HEK293 (cell line): ENCODE data around the gene DZIP1.
"Not testable (repeated sequence)": the region's sequence is repeated elsewhere in the genome, so short reads cannot be mapped to it uniquely, and the experiment has no call there.

Experiments used
- CTCF ChIA-PET: fragments of 350-600 bp; formaldehyde crosslinking; extraction: SDS; loops from one replicate; lab custom pipeline; 2021; ENCODE audit warnings: antibody characterized with exemption; lab: Yijun Ruan, JAX
- POLR2A ChIA-PET: fragments of 300-600 bp; formaldehyde crosslinking; extraction: SDS; loops from one replicate; lab custom pipeline; 2020; ENCODE audit warnings: antibody characterized with exemption, inconsistent platforms; lab: Yijun Ruan, JAX
- H3K27ac ChIP-seq: fragments of 200-500 bp; sonication (Bioruptor generic); 2 replicates; pipeline ENCODE4 v1.5.1; 2014; ENCODE audit warnings: low read depth, low read length, control low read depth, inconsistent platforms; ENCODE audit errors: extremely low read depth
- H3K36me3 ChIP-seq, 2 experiments: fragments of 200-500 bp in 1 of 2; sonication (Bioruptor generic) in 1 of 2; 1 replicate in 1 of 2; 2 replicates in 1 of 2; pipeline ENCODE4 v1.5.1; 2014 to 2017; ENCODE audit warnings: inconsistent platforms in 2 of 2, low read length in 2 of 2; ENCODE audit not compliant: control insufficient read depth in 2 of 2, insufficient read depth in 1 of 2
- H3K4me1 ChIP-seq: fragments of 200-500 bp; sonication (Bioruptor generic); 2 replicates; pipeline ENCODE4 v1.5.1; 2014; ENCODE audit warnings: mild to moderate bottlenecking, low read length, inconsistent platforms; ENCODE audit not compliant: control insufficient read depth, insufficient read depth
- H3K4me3 ChIP-seq: 2 replicates; pipeline ENCODE4 v1.5.1; 2011; ENCODE audit warnings: low read depth, mild to moderate bottlenecking, control low read depth, low read length, moderate library complexity
- H3K9me3 ChIP-seq: fragments of 200-500 bp; sonication (Bioruptor generic); 2 replicates; pipeline ENCODE4 v1.5.1; 2014; ENCODE audit warnings: low read depth, low read length, inconsistent platforms; ENCODE audit not compliant: control insufficient read depth, insufficient read depth
- EGR2 ChIP-seq: fragments of 450-650 bp; formaldehyde crosslinking; IDR thresholded peaks from 2 replicates; pipeline ENCODE4 v1.5.1; 2016; ENCODE audit warnings: low read depth, missing biosample characterization, missing genetic modification characterization
- WT1 ChIP-seq: fragments of 450-650 bp; formaldehyde crosslinking; IDR thresholded peaks from 2 replicates; pipeline ENCODE4 v1.5.1; 2016; ENCODE audit warnings: missing biosample characterization, missing genetic modification characterization
- ZBTB17 ChIP-seq: fragments of 450-650 bp; formaldehyde crosslinking; IDR thresholded peaks from 2 replicates; pipeline ENCODE4 v1.5.1; 2016; ENCODE audit warnings: missing biosample characterization, missing genetic modification characterization
- ZNF132 ChIP-seq: fragments of 450-650 bp; formaldehyde crosslinking; IDR thresholded peaks from 2 replicates; pipeline ENCODE4 v1.5.1; 2017; ENCODE audit warnings: missing biosample characterization, missing genetic modification characterization, borderline replicate concordance
- ZNF157 ChIP-seq: fragments of 450-650 bp; formaldehyde crosslinking; IDR thresholded peaks from 2 replicates; pipeline ENCODE4 v1.5.1; 2016; ENCODE audit warnings: missing biosample characterization, missing genetic modification characterization
- ZNF324 ChIP-seq: fragments of 450-650 bp; formaldehyde crosslinking; IDR thresholded peaks from 2 replicates; pipeline ENCODE4 v1.5.1; 2016; ENCODE audit warnings: missing biosample characterization, missing genetic modification characterization
- ZNF37A ChIP-seq: fragments of 450-650 bp; IDR thresholded peaks from 2 replicates; pipeline ENCODE4 v1.5.1; 2018; ENCODE audit warnings: missing biosample characterization, missing genetic modification characterization
- ZNF394 ChIP-seq: fragments of 450-650 bp; formaldehyde crosslinking; IDR thresholded peaks from 2 replicates; pipeline ENCODE4 v1.5.1; 2016; ENCODE audit warnings: missing biosample characterization, missing genetic modification characterization, mild to moderate bottlenecking, moderate library complexity, borderline replicate concordance
- ZNF404 ChIP-seq: fragments of 450-650 bp; formaldehyde crosslinking; IDR thresholded peaks from 2 replicates; pipeline ENCODE4 v1.5.1; 2017; ENCODE audit warnings: missing biosample characterization, missing genetic modification characterization
- ZNF585B ChIP-seq: fragments of 450-650 bp; formaldehyde crosslinking; IDR thresholded peaks from 2 replicates; pipeline ENCODE4 v1.5.1; 2016; ENCODE audit warnings: missing biosample characterization, missing genetic modification characterization
- ZNF600 ChIP-seq: fragments of 450-650 bp; formaldehyde crosslinking; IDR thresholded peaks from 2 replicates; pipeline ENCODE4 v1.5.1; 2016; ENCODE audit warnings: missing biosample characterization, missing genetic modification characterization
- ZNF776 ChIP-seq: fragments of 450-650 bp; formaldehyde crosslinking; IDR thresholded peaks from 2 replicates; pipeline ENCODE4 v1.5.0; 2017; ENCODE audit warnings: missing biosample characterization, missing genetic modification characterization, borderline replicate concordance
- TF ChIP-seq, protein P1 (sequence below): fragments of 450-650 bp; formaldehyde crosslinking; conservative IDR thresholded peaks from 2 replicates; pipeline ENCODE4 v1.5.1; 2016; ENCODE audit warnings: low read depth, missing biosample characterization, missing genetic modification characterization
- TF ChIP-seq, protein P2 (sequence below): fragments of 450-650 bp; formaldehyde crosslinking; IDR thresholded peaks from 2 replicates; pipeline ENCODE4 v1.5.1; 2017; ENCODE audit warnings: missing biosample characterization, missing genetic modification characterization
- TF ChIP-seq, protein P3 (sequence below): fragments of 450-650 bp; formaldehyde crosslinking; IDR thresholded peaks from 2 replicates; pipeline ENCODE4 v1.5.1; 2016; ENCODE audit warnings: missing biosample characterization, missing genetic modification characterization
- TF ChIP-seq, protein P4 (sequence below): fragments of 450-650 bp; formaldehyde crosslinking; IDR thresholded peaks from 2 replicates; pipeline ENCODE4 v1.5.1; 2016; ENCODE audit warnings: missing biosample characterization, missing genetic modification characterization

Gene DZIP1

DNA sequence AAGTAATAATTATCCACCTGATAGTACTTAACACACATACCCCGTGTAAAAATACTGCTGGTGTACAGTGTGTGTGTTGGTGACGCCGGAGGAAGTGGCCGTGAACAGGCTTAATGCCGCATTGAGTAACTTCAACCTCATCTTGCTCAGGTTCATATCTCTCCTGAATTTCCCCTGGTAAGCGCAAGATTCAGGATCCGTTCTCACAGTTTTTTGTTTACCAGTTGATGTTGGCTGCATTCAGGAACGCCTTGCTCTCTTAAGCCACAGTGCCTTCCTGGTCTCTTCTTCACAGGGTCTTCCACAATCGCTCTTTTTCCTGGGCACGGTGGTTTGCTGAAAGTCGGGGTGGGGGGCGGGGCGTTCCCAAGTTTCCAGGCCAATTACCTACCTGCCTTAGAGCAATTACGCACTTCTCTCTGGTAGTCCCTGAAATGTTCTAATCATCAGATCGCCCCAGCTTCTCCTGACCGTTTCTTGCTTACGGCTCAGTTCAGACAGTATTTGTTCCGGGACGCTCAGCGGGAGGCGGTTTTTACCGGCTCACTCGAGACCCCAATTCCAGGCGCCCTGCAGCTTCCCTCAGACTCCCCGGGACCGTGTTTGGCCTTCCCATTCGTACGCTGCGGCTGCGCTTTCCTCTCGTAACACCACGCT lies 31.7 kb upstream of the DZIP1 start (continued):
- TF ChIP-seq, protein P1, sequence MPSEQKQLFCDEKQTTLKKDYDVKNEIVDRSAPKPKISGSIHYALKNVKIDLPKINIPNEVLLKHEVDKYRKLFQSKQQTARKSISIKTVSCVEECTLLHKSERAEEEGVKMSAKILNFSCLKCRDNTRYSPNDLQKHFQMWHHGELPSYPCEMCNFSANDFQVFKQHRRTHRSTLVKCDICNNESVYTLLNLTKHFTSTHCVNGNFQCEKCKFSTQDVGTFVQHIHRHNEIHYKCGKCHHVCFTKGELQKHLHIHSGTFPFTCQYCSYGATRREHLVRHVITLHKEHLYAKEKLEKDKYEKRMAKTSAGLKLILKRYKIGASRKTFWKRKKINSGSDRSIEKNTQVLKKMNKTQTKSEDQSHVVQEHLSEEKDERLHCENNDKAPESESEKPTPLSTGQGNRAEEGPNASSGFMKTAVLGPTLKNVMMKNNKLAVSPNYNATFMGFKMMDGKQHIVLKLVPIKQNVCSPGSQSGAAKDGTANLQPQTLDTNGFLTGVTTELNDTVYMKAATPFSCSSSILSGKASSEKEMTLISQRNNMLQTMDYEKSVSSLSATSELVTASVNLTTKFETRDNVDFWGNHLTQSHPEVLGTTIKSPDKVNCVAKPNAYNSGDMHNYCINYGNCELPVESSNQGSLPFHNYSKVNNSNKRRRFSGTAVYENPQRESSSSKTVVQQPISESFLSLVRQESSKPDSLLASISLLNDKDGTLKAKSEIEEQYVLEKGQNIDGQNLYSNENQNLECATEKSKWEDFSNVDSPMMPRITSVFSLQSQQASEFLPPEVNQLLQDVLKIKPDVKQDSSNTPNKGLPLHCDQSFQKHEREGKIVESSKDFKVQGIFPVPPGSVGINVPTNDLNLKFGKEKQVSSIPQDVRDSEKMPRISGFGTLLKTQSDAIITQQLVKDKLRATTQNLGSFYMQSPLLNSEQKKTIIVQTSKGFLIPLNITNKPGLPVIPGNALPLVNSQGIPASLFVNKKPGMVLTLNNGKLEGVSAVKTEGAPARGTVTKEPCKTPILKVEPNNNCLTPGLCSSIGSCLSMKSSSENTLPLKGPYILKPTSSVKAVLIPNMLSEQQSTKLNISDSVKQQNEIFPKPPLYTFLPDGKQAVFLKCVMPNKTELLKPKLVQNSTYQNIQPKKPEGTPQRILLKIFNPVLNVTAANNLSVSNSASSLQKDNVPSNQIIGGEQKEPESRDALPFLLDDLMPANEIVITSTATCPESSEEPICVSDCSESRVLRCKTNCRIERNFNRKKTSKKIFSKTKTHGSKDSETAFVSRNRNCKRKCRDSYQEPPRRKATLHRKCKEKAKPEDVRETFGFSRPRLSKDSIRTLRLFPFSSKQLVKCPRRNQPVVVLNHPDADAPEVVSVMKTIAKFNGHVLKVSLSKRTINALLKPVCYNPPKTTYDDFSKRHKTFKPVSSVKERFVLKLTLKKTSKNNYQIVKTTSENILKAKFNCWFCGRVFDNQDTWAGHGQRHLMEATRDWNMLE, result no peak; the same call in 1 of the 2 replicates
- TF ChIP-seq ZNF585B (tag by site-specific recombination) (no peak), ZNF37A (tag by site-specific recombination) (no peak), WT1 (peak; percentile 31; the same call in 1 of the 2 replicates), ZNF324 (tag by site-specific recombination) (0 out of 2 replicates have a peak, but pooled peaks have one; percentile 75), ZNF394 (peak; percentile 87), ZNF600 (tag by site-specific recombination) (peak; percentile 83)
- TF ChIP-seq, protein P2, sequence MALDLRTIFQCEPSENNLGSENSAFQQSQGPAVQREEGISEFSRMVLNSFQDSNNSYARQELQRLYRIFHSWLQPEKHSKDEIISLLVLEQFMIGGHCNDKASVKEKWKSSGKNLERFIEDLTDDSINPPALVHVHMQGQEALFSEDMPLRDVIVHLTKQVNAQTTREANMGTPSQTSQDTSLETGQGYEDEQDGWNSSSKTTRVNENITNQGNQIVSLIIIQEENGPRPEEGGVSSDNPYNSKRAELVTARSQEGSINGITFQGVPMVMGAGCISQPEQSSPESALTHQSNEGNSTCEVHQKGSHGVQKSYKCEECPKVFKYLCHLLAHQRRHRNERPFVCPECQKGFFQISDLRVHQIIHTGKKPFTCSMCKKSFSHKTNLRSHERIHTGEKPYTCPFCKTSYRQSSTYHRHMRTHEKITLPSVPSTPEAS, result 0 out of 2 replicates have a peak, but pooled peaks have one; percentile 34
- TF ChIP-seq, protein P3, sequence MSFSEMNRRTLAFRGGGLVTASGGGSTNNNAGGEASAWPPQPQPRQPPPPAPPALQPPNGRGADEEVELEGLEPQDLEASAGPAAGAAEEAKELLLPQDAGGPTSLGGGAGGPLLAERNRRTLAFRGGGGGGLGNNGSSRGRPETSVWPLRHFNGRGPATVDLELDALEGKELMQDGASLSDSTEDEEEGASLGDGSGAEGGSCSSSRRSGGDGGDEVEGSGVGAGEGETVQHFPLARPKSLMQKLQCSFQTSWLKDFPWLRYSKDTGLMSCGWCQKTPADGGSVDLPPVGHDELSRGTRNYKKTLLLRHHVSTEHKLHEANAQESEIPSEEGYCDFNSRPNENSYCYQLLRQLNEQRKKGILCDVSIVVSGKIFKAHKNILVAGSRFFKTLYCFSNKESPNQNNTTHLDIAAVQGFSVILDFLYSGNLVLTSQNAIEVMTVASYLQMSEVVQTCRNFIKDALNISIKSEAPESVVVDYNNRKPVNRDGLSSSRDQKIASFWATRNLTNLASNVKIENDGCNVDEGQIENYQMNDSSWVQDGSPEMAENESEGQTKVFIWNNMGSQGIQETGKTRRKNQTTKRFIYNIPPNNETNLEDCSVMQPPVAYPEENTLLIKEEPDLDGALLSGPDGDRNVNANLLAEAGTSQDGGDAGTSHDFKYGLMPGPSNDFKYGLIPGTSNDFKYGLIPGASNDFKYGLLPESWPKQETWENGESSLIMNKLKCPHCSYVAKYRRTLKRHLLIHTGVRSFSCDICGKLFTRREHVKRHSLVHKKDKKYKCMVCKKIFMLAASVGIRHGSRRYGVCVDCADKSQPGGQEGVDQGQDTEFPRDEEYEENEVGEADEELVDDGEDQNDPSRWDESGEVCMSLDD, result peak; percentile 62

DNA sequence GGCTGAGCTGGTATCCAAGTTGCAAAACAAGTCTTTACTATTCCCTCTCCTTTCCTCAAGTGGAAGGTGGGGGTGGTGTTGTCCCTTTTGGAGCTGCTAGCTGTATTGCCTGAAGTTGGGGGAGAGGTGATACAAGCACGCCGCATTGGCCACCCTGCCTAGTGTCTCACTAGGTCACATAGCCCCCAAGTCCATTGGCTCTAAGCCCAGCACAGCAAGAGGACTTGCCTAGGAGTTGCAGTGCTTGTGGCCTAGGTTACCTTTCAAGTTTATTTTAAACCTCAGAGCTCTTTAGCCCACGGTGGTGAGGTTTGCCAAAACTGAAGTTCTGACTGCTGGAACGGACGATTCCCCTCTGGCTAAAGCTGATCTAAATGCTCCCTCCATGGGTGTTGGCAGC lies 27.1 kb upstream of the DZIP1 start:
- H3K4me3 ChIP-seq, result no peak overlapping the region
- ChIA-PET POLR2A (no interaction called here), CTCF (no interaction called here)
- no peak overlapping the region for H3K27ac ChIP-seq
- H3K4me1 ChIP-seq, result no peaks in the 10 kb centered on the region
- no peaks in the 10 kb centered on the region for H3K36me3 ChIP-seq
- TF ChIP-seq ZNF776 (tag by site-specific recombination) (no peak), ZNF157 (tag by site-specific recombination) (no peak), ZNF132 (tag by site-specific recombination) (no peak), EGR2 (tag by site-specific recombination) (no peak), ZBTB17 (tag by site-specific recombination) (no peak), ZNF404 (no peak)
- no peaks in the 10 kb centered on the region for H3K9me3 ChIP-seq

DNA sequence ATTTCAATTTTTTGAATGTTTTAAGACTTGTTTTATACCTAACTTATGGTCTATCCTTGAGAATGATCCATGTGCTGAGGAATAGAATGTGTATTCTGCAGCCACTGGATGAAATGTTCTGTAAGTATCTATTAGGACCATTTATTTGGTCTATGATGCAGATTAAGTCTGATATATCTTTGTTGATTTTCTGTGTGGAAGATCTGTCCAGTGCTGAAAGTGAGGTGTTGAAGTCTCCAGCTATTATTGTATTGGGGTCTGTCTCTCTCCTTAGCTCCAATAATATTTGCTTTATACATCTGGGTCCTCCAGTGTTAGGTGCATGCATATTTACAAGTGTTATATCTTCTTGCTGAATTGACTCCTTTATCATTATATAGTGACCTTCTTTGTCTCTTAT lies 22.7 kb upstream of the DZIP1 start:
- H3K27ac ChIP-seq, H3K4me3 ChIP-seq, H3K4me1 ChIP-seq, H3K36me3 ChIP-seq, POLR2A ChIA-PET, H3K9me3 ChIP-seq: not testable (repeated sequence)
- CTCF ChIA-PET, result interaction anchor here (0.7 kb wide), 1 partner anchor 29 kb away, joined by 5 read pairs; no protein-coding TSS in a partner anchor
- TF ChIP-seq, protein P4, sequence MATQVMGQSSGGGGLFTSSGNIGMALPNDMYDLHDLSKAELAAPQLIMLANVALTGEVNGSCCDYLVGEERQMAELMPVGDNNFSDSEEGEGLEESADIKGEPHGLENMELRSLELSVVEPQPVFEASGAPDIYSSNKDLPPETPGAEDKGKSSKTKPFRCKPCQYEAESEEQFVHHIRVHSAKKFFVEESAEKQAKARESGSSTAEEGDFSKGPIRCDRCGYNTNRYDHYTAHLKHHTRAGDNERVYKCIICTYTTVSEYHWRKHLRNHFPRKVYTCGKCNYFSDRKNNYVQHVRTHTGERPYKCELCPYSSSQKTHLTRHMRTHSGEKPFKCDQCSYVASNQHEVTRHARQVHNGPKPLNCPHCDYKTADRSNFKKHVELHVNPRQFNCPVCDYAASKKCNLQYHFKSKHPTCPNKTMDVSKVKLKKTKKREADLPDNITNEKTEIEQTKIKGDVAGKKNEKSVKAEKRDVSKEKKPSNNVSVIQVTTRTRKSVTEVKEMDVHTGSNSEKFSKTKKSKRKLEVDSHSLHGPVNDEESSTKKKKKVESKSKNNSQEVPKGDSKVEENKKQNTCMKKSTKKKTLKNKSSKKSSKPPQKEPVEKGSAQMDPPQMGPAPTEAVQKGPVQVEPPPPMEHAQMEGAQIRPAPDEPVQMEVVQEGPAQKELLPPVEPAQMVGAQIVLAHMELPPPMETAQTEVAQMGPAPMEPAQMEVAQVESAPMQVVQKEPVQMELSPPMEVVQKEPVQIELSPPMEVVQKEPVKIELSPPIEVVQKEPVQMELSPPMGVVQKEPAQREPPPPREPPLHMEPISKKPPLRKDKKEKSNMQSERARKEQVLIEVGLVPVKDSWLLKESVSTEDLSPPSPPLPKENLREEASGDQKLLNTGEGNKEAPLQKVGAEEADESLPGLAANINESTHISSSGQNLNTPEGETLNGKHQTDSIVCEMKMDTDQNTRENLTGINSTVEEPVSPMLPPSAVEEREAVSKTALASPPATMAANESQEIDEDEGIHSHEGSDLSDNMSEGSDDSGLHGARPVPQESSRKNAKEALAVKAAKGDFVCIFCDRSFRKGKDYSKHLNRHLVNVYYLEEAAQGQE, result peak; percentile 55; the same call in 1 of the 2 replicates
